ENCODE results near the gene MBD2.

GRCh38 chr18:54209471-54210180, 14.8 kb downstream of the MBD2 start:
- TF ChIP-seq CEBPB (IDR thresholded peaks at IDR 0.05; ENCODE audit: low read depth, low read length) (no peak), CTCF (IDR thresholded peaks at IDR 0.05; ENCODE audit: control extremely low read depth in 1 of 3, insufficient read depth in 1 of 3, low read depth in 1 of 3, low read length in 3 of 3) (no peak), POLR2A (IDR thresholded peaks at IDR 0.05; ENCODE audit: control extremely low read depth in 1 of 2, low read depth in 2 of 2, low read length in 2 of 2) (no peak), SUZ12 (IDR thresholded peaks at IDR 0.05; ENCODE audit: low read length) (no peak), ATF2 (IDR thresholded peaks at IDR 0.05; ENCODE audit: low read length) (no peak), YY1 (IDR thresholded peaks at IDR 0.05; ENCODE audit: low read depth, low read length) (no peak), EZH2 (IDR thresholded peaks at IDR 0.05; ENCODE audit: low read depth, low read length, severe bottlenecking) (no peak), CBX5 (IDR thresholded peaks at IDR 0.05; ENCODE audit: low read depth, low read length) (no peak), TAF1 (IDR thresholded peaks at IDR 0.05; ENCODE audit: low read depth, low read length) (no peak), SIRT6 (IDR thresholded peaks at IDR 0.05; ENCODE audit: low read length) (no peak), MAX (IDR thresholded peaks at IDR 0.05) (no peak), GABPA (IDR thresholded peaks at IDR 0.05; ENCODE audit: borderline replicate concordance, insufficient read depth, low read length) (no peak), HDAC6 (IDR thresholded peaks at IDR 0.05; ENCODE audit: low read depth, low read length) (no peak)
- TF ChIP-seq, protein P1, sequence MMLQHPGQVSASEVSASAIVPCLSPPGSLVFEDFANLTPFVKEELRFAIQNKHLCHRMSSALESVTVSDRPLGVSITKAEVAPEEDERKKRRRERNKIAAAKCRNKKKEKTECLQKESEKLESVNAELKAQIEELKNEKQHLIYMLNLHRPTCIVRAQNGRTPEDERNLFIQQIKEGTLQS (IDR thresholded peaks at IDR 0.05; ENCODE audit: insufficient read depth, low read depth, low read length), result no peak

All from H1 (cell line).